CD14-positive monocyte (primary cell): ENCODE data around the gene RAC2. TPM values are rescaled to one million over a fixed set of nuclear protein-coding genes. Genes with fewer than 3 reads are reported as not detected.

Experiments
- DNase-seq, 3 donors: peaks; one replicate each; pipeline ENCODE4 v3.0.0-alpha.2; 2011 to 2022
- H2AFZ ChIP-seq: 2 replicates; pipeline ENCODE4 v1.6.0; 2012; ENCODE audit warnings: mild to moderate bottlenecking, low read depth, low read length, inconsistent platforms; ENCODE audit not compliant: insufficient read depth, poor library complexity, severe bottlenecking
- H3K27ac ChIP-seq, 2 donors: 1 replicate in 1 of 2; 2 replicates in 1 of 2; pipeline ENCODE4 v1.5.1; 2012 to 2013; ENCODE audit warnings: low read length in 2 of 2, control low read depth in 1 of 2, inconsistent platforms in 1 of 2, low read depth in 1 of 2, mild to moderate bottlenecking in 1 of 2
- H3K27me3 ChIP-seq, 2 donors: one replicate each; pipeline versions ENCODE4 v1.6.0 to v1.6.1; 2011 to 2013; ENCODE audit warnings: low read length in 2 of 2; ENCODE audit not compliant: control insufficient read depth in 2 of 2, insufficient read depth in 2 of 2
- H3K36me3 ChIP-seq, 2 donors: replicated peaks in 1 of 2; 1 replicate in 1 of 2; 2 replicates in 1 of 2; pipeline versions ENCODE4 v1.5.1 to v1.6.1; 2012 to 2013; ENCODE audit warnings: low read length in 2 of 2, control low read depth in 1 of 2, inconsistent platforms in 1 of 2, mild to moderate bottlenecking in 1 of 2; ENCODE audit not compliant: insufficient read depth in 2 of 2, control insufficient read depth in 1 of 2
- H3K4me1 ChIP-seq, 2 donors: 1 replicate in 1 of 2; 2 replicates in 1 of 2; pipeline versions ENCODE4 v1.5.1 to v1.6.1; 2012 to 2013; ENCODE audit warnings: low read length in 2 of 2, control low read depth in 1 of 2, inconsistent platforms in 1 of 2, mild to moderate bottlenecking in 1 of 2, moderate library complexity in 1 of 2; ENCODE audit not compliant: insufficient read depth in 2 of 2, control insufficient read depth in 1 of 2
- H3K4me2 ChIP-seq: replicated peaks from 2 replicates; pipeline ENCODE3; 2012; ENCODE audit warnings: low read length, moderate library complexity, mild to moderate bottlenecking; ENCODE audit not compliant: poor library complexity, severe bottlenecking; ENCODE audit errors: extremely low read depth
- H3K4me3 ChIP-seq, 3 experiments: fragments of 200-600 bp in 1 of 3; sonication (generic) in 1 of 3; replicated peaks in 1 of 3; 1 replicate in 2 of 3; 2 replicates in 1 of 3; pipeline ENCODE4 v1.5.1; 2011 to 2013; ENCODE audit warnings: low read length in 3 of 3, mild to moderate bottlenecking in 3 of 3, control low read depth in 2 of 3, low read depth in 2 of 3, inconsistent platforms in 1 of 3, moderate library complexity in 1 of 3
- H3K79me2 ChIP-seq: 2 replicates; pipeline ENCODE4 v1.6.0; 2012; ENCODE audit warnings: mild to moderate bottlenecking, control low read depth, inconsistent platforms, low read length, moderate library complexity; ENCODE audit not compliant: insufficient read depth
- H3K9ac ChIP-seq: 2 replicates; pipeline ENCODE4 v1.6.0; 2017; ENCODE audit warnings: low read length, mild to moderate bottlenecking; ENCODE audit not compliant: insufficient read depth, poor library complexity, severe bottlenecking
- H3K9me3 ChIP-seq, 2 donors: replicated peaks in 1 of 2; 1 replicate in 1 of 2; 2 replicates in 1 of 2; pipeline versions ENCODE4 v1.5.1 to v1.6.1; 2012 to 2013; ENCODE audit warnings: low read length in 2 of 2, control low read depth in 1 of 2; ENCODE audit not compliant: control insufficient read depth in 1 of 2, insufficient read depth in 1 of 2
- H4K20me1 ChIP-seq: 2 replicates; pipeline ENCODE4 v1.6.0; 2012; ENCODE audit warnings: mild to moderate bottlenecking, low read length, control low read depth, moderate library complexity; ENCODE audit not compliant: insufficient read depth
- H3K27ac Mint-ChIP-seq, 7 donors: one replicate each; pipeline ENCODE4 v1.8.0; 2020; ENCODE audit warnings: mild to moderate bottlenecking in 7 of 7, mixed read lengths in 7 of 7, moderate library complexity in 6 of 7, inconsistent platforms in 2 of 7
- H3K27me3 Mint-ChIP-seq, 3 donors: one replicate each; pipeline ENCODE4 v1.8.0; 2021 to 2022; ENCODE audit warnings: low read depth in 3 of 3, mild to moderate bottlenecking in 3 of 3, mixed read lengths in 3 of 3, moderate library complexity in 3 of 3, inconsistent platforms in 1 of 3
- H3K36me3 Mint-ChIP-seq, 2 donors: one replicate each; pipeline ENCODE4 v1.8.0; 2020; ENCODE audit warnings: mixed read lengths in 2 of 2, inconsistent platforms in 1 of 2, mild to moderate bottlenecking in 1 of 2
- H3K4me1 Mint-ChIP-seq: one replicate; pipeline ENCODE4 v1.8.0; 2020; ENCODE audit warnings: mild to moderate bottlenecking, mixed read lengths
- H3K4me3 Mint-ChIP-seq, 2 donors: one replicate each; pipeline ENCODE4 v1.8.0; 2020; ENCODE audit warnings: mild to moderate bottlenecking in 2 of 2, mixed read lengths in 2 of 2, moderate library complexity in 1 of 2
- H3K9me3 Mint-ChIP-seq, 7 donors: one replicate each; pipeline ENCODE4 v1.8.0; 2020 to 2022; ENCODE audit warnings: mixed read lengths in 7 of 7, mild to moderate bottlenecking in 6 of 7, moderate library complexity in 6 of 7, inconsistent platforms in 2 of 7
- WGBS: methylation state at CpG from one replicate; pipeline ENCODE4 v1.1.5; 2013; ENCODE audit warnings: missing lambda C conversion rate; ENCODE audit not compliant: insufficient coverage; 5-methylcytosine and 5-hydroxymethylcytosine counted together
- intact Hi-C, 2 donors: fragments of 100-400 bp; cut with micrococcal nuclease; formaldehyde crosslinking; loops; one replicate each; pipeline versions ENCODE4 v1.15.0 to v1.15.1; 2023
- polyA plus RNA-seq, 3 donors: library from polyadenylated mRNA; depleted of rRNA in 1 of 3; unstranded in 2 of 3; stranded (reverse) in 1 of 3; fragments of 300-500 nt in 2 of 3; fragments of >200 nt in 1 of 3; fragmentation: Illumina TruSeq in 2 of 3; gene quantifications; 1 replicate in 2 of 3; 2 replicates in 1 of 3; pipeline ENCODE4 v1.2.3, GENCODE V29; 2012 to 2021
- TF ChIP-seq, protein P1 (sequence below): fragments of 200-600 bp; IDR thresholded peaks from one replicate; pipeline ENCODE4 v1.8.0; 2022; ENCODE audit warnings: antibody characterized with exemption, mild to moderate bottlenecking

Gene RAC2
- polyA plus RNA-seq, 3 donors, result 360 to 529 (median 526) TPM

DNA sequence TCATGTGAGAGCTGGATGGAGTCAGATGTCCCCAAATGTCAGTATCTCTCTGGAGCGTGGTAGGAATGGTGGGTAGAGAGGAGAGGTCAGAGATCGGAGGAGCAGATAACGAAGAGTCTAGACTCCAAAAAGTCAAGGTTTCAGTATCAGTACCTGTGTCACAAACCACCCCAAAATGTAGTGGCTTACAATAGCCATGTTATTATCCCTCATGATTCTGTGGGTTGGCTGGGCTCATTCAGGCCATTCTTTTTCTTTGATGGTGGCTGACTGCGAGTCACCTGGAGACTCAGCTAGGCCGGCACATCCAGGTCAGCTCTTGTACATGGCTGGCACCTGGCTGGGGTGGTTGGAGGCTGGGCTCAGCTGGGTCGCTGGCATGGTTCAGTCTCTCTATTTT lies 24.5 kb downstream of the RAC2 start:
- peak overlapping the region in 1 of 7 donors; percentile 18 for H3K27ac Mint-ChIP-seq
- H3K27ac ChIP-seq, result no peak overlapping the region
- no peak overlapping the region for H3K4me3 Mint-ChIP-seq
- H3K9ac ChIP-seq, result no peak overlapping the region
- no peaks in the 10 kb centered on the region for H3K9me3 ChIP-seq
- peaks cover 18% of the 10 kb centered on the region in 2 donors for H3K36me3 Mint-ChIP-seq
- peaks cover 3 to 11% (median 9%) of the 10 kb centered on the region in 3 donors for H3K27me3 Mint-ChIP-seq
- H2AFZ ChIP-seq, result no peak overlapping the region
- H3K9me3 Mint-ChIP-seq, result peaks cover 1 to 11% (median 6%) of the 10 kb centered on the region in 7 donors
- H3K79me2 ChIP-seq, result no peaks in the 10 kb centered on the region
- H3K4me3 ChIP-seq, result no peak overlapping the region
- intact Hi-C loops, result no loop called here
- peaks cover 4 to 9% of the 10 kb centered on the region in 2 donors for H3K36me3 ChIP-seq
- no peak overlapping the region for H3K4me2 ChIP-seq
- H4K20me1 ChIP-seq, result peaks cover 8% of the 10 kb centered on the region
- no peak for DNase-seq
- TF ChIP-seq, protein P1, sequence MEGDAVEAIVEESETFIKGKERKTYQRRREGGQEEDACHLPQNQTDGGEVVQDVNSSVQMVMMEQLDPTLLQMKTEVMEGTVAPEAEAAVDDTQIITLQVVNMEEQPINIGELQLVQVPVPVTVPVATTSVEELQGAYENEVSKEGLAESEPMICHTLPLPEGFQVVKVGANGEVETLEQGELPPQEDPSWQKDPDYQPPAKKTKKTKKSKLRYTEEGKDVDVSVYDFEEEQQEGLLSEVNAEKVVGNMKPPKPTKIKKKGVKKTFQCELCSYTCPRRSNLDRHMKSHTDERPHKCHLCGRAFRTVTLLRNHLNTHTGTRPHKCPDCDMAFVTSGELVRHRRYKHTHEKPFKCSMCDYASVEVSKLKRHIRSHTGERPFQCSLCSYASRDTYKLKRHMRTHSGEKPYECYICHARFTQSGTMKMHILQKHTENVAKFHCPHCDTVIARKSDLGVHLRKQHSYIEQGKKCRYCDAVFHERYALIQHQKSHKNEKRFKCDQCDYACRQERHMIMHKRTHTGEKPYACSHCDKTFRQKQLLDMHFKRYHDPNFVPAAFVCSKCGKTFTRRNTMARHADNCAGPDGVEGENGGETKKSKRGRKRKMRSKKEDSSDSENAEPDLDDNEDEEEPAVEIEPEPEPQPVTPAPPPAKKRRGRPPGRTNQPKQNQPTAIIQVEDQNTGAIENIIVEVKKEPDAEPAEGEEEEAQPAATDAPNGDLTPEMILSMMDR, result no peak
- peaks cover 55% of the 10 kb centered on the region for H3K4me1 Mint-ChIP-seq
- 100% methylated on average over 2 of the region's 6 CpGs for WGBS
- H3K4me1 ChIP-seq, result peaks cover 39 to 47% of the 10 kb centered on the region in 2 donors
- H3K27me3 ChIP-seq, result no peaks in the 10 kb centered on the region

- no peak overlapping the region for H3K27ac ChIP-seq
- H3K9ac ChIP-seq, result no peak overlapping the region
- no peaks in the 10 kb centered on the region for H3K79me2 ChIP-seq
- TF ChIP-seq, protein P1, result no peak
- H3K27me3 ChIP-seq, result no peaks in the 10 kb centered on the region
- H3K4me1 ChIP-seq, result peaks cover 32 to 40% of the 10 kb centered on the region in 2 donors
- peaks cover 48% of the 10 kb centered on the region for H3K4me1 Mint-ChIP-seq
- H3K9me3 ChIP-seq, result no peaks in the 10 kb centered on the region
- WGBS, result no CpG with 5 or more reads among the region's 7 CpGs
- H3K4me2 ChIP-seq, result no peak overlapping the region
- H3K27ac Mint-ChIP-seq, result peak overlapping the region in 3 of 7 donors; percentile 2 to 52 (median 10)
- peaks cover 3% of the 10 kb centered on the region for H4K20me1 ChIP-seq
- no peak for DNase-seq
- peaks cover 0 to 2% of the 10 kb centered on the region in 2 donors for H3K36me3 ChIP-seq
- peaks cover 3 to 11% (median 9%) of the 10 kb centered on the region in 3 donors for H3K27me3 Mint-ChIP-seq
- H2AFZ ChIP-seq, result no peak overlapping the region
- H3K4me3 ChIP-seq, result no peak overlapping the region
- H3K4me3 Mint-ChIP-seq, result no peak overlapping the region
- H3K9me3 Mint-ChIP-seq, result peaks cover 1 to 11% (median 6%) of the 10 kb centered on the region in 7 donors
- intact Hi-C loops, result no loop called here
- peaks cover 12% of the 10 kb centered on the region in 2 donors for H3K36me3 Mint-ChIP-seq
Observed at GRCh38 chr22:37218771-37219411, 25.2 kb downstream of the RAC2 start.
